ENCODE measurements around the gene SURF2.

SURF2 gene

DNA sequence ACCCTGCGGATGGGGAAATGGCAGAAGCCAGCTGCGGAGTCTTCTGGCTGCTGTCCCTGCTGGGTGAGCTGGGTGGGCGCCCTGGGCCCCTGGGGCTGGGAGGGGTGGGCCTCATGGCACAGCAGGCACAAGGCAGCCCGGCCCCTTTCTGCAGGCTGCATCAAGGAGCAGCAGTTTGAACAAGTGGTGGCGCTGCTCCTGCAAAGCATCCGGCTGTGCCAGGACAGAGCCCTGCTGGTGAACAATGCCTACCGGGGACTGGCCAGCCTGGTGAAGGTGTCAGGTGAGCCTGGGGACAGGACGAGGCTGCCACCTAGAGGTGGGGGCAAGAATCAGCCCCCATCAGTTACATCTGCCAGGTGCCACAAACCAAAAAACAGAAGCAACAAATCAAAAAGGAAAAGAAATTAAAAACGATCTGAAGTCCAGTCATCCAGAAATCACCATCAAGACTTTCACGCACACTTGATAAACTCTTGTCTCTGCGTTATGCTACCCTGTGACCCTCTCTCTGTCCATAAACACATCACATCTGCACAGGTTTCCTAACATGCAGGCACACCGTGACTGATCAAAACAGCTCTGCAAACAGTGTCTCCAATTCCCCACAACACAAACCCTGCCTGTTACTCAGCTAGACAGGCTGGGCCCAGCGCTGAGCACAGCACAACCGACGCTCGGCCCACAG lies 47.6 kb downstream of the SURF2 start:
- DNase-seq, result peak in 1 of 2 experiments; percentile 56

DNA sequence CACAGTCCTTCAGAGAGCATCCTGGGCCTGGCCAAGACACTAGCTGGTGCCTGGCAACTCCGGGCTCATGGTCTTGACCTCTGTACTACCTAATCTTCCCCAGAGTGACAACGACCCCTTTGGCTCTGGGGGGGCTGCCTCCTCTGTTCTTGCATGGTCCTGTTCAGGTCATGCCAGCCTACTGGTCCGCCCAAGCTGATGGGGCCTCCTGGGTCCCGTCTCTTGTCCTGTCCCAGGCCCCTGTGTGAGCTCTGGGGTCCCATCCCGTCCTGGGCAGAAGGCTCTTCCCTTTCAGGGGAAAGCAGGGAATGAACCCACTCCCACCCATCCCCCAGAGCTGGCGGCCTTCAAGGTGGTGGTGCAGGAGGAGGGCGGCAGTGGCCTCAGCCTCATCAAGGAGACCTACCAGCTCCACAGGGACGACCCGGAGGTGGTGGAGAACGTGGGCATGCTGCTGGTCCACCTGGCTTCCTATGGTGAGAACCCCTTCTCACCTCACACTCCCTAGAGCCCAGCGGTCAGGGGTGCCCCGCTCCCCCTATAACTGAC lies 48.2 kb downstream of the SURF2 start:
- DNase-seq, result no peak

DNA sequence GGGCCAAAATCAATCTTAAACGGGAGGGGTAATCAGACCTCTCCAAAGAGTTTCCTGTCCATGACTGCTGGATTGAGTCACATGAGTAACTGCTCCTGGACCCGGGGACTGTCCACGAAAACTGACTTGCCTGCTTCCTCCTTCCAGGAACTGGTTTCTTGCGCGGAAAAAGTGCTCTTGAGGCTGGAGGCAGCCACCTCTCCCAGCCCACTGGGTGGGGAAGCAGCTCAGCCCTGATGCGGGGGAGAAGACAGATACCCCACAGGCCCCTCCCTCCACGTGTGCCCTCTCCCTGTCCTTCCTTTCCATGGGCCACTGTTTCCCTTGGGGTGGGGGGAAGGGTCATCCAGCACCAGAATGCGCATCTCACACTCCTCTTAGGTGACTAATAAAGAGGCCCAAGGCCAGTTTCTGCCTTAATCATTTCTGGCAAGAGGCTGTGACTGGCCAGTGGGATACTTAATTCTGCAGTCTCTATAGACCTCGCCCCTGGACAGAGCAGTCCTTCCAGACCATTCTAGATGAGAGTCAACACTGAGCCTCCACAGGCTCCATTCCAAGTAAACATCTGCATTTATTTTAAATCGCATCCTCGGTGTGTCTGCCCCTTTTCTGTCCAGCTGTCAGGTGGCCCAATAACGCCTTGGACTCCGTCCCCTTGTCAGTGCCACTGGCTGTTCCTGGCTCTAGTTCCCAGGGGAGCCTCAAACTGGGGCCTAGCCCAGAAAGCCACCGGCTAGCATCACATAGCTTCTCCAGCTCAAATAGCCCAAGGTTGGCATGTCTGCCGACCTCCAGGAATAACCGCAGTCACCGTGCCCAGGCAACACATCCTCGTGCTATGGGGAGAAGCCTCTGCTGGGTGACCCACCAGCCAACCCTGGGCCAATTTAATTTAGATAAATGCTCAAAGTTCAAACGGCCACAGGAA lies 49.4 kb downstream of the SURF2 start:
- no peak for DNase-seq

DNA sequence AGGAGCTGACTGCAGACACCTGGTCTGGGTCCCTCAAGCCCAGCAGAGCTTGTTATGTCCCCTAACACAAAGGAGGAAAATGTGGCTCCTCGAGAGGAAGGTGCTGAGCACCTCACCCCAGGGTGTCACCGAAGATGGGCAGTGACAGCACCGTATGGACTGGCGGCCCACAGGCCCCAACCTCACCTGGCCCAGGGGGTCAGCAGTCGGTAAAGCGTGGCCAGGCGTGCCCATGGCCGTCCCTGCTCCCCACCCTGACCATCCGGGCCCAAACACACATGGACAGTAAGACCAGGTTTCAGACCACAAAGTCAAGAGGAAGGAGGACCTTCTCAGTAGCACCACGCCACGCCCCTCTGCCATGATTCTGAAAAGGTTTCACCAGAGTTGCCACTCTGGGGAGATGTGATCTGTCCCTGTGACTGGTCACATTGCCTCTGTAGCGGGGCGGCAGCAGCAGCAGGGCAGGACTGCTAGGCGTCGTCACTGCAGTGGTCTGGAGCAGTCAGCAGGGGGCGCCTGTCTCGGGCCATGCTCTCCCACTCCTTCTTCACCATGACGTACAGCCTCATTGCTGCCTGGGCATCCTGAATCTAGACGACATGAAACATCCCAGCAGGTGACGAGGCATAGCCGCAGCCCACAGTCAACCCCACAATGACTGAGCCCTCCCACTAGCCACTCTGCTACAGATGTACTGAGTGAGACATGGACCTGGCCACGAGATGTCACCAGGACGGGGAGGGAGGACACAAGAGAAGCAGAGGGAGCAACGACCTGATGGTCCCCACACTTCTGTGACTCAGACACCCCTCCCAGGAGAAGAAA lies 50.3 kb downstream of the SURF2 start:
- DNase-seq, result peak; percentile 45 to 59

DNA sequence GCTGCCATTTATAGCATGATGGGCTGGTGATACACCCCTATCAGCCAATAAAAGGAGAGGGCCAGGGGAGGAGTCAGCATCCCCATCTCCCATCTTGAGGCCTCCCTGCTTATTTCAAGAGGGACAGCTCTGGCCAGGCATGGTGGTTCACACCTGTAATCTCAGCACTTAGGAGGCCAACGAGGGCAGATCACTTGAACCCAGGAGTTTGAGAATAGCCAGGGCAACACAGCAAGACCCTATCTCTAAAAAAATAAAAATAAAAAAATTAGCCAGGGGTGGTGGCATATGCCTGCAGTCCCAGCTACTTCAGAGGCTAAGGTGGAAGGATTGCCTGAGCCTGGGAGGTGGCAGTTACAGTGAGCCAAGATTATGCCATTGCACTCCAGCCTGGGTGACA lies 51.7 kb downstream of the SURF2 start:
- no peak for DNase-seq

Measured in NCI-H524 (cell line).